Effector memory CD4-positive, alpha-beta T cell (primary cell): Measurements from ENCODE around the gene RASL11B.
"Not testable (repeated sequence)": the region's sequence is repeated elsewhere in the genome, so short reads cannot be mapped to it uniquely, and the experiment has no call there.

ENCODE experiments used
- DNase-seq, 3 donors: peaks; one replicate each; pipeline ENCODE4 v3.0.0-alpha.2; 2020
- H3K27ac ChIP-seq: 2 replicates; pipeline ENCODE4 v1.7.0; 2013; ENCODE audit warnings: mild to moderate bottlenecking, low read length, moderate library complexity; ENCODE audit not compliant: insufficient read depth, poor library complexity, severe bottlenecking
- H3K27me3 ChIP-seq: replicated peaks from 2 replicates; pipeline ENCODE4 v1.7.0; 2013; ENCODE audit warnings: mild to moderate bottlenecking, low read length; ENCODE audit not compliant: insufficient read depth, control insufficient read depth, poor library complexity, severe bottlenecking
- H3K36me3 ChIP-seq: 2 replicates; pipeline ENCODE4 v1.7.0; 2013; ENCODE audit warnings: mild to moderate bottlenecking, low read length, moderate library complexity; ENCODE audit not compliant: control insufficient read depth, insufficient read depth
- H3K4me1 ChIP-seq: 2 replicates; pipeline ENCODE4 v1.7.0; 2013; ENCODE audit warnings: low read length, mild to moderate bottlenecking; ENCODE audit not compliant: control insufficient read depth, insufficient read depth, poor library complexity, severe bottlenecking
- H3K4me3 ChIP-seq: 2 replicates; pipeline ENCODE4 v1.7.0; 2013; ENCODE audit warnings: low read length, low read depth, mild to moderate bottlenecking; ENCODE audit not compliant: insufficient read depth, poor library complexity, severe bottlenecking
- H3K9me3 ChIP-seq: 2 replicates; pipeline ENCODE4 v1.7.0; 2013; ENCODE audit warnings: mild to moderate bottlenecking, low read length, moderate library complexity; ENCODE audit not compliant: control insufficient read depth

RASL11B gene

GRCh38 chr4:52834641-52835456 lies 27.3 kb upstream of the RASL11B start:
- H3K9me3 ChIP-seq, H3K4me3 ChIP-seq, H3K36me3 ChIP-seq, H3K27ac ChIP-seq, DNase-seq, H3K4me1 ChIP-seq, H3K27me3 ChIP-seq: not testable (repeated sequence)

GRCh38 chr4:52836120-52836519 lies 26.0 kb upstream of the RASL11B start:
- H3K27ac ChIP-seq = no peak overlapping the region
- H3K27me3 ChIP-seq = no peaks in the 10 kb centered on the region
- no peak overlapping the region for H3K4me3 ChIP-seq
- no peak for DNase-seq
- no peaks in the 10 kb centered on the region for H3K36me3 ChIP-seq
- H3K4me1 ChIP-seq = no peaks in the 10 kb centered on the region
- H3K9me3 ChIP-seq = no peaks in the 10 kb centered on the region

GRCh38 chr4:52836678-52837077 lies 25.4 kb upstream of the RASL11B start:
- Histone ChIP-seq H3K27me3 (no peaks in the 10 kb centered on the region), H3K4me3 (no peak overlapping the region), H3K4me1 (no peaks in the 10 kb centered on the region), H3K36me3 (no peaks in the 10 kb centered on the region), H3K9me3 (no peaks in the 10 kb centered on the region), H3K27ac (no peak overlapping the region)
- no peak for DNase-seq

GRCh38 chr4:52837716-52838558 lies 24.2 kb upstream of the RASL11B start:
- Histone ChIP-seq H3K4me3 (no peak overlapping the region), H3K27ac (no peak overlapping the region), H3K36me3 (no peaks in the 10 kb centered on the region), H3K9me3 (no peaks in the 10 kb centered on the region), H3K4me1 (no peaks in the 10 kb centered on the region), H3K27me3 (no peaks in the 10 kb centered on the region)
- no peak for DNase-seq

- no peak for DNase-seq
- no peaks in the 10 kb centered on the region for H3K9me3 ChIP-seq
- no peaks in the 10 kb centered on the region for H3K4me1 ChIP-seq
- H3K27ac ChIP-seq = no peak overlapping the region
- no peak overlapping the region for H3K4me3 ChIP-seq
- H3K36me3 ChIP-seq = no peaks in the 10 kb centered on the region
- H3K27me3 ChIP-seq = no peaks in the 10 kb centered on the region
Measured at GRCh38 chr4:52838729-52839586, 23.2 kb upstream of the RASL11B start.

GRCh38 chr4:52840531-52841370 lies 21.4 kb upstream of the RASL11B start:
- Histone ChIP-seq H3K4me1 (no peaks in the 10 kb centered on the region), H3K27ac (no peak overlapping the region), H3K27me3 (no peaks in the 10 kb centered on the region), H3K9me3 (no peaks in the 10 kb centered on the region), H3K36me3 (no peaks in the 10 kb centered on the region), H3K4me3 (no peak overlapping the region)
- no peak for DNase-seq

GRCh38 chr4:52841682-52842456 lies 20.2 kb upstream of the RASL11B start:
- no peak for DNase-seq
- Histone ChIP-seq H3K27ac (no peak overlapping the region), H3K4me3 (no peak overlapping the region), H3K4me1 (no peaks in the 10 kb centered on the region), H3K36me3 (no peaks in the 10 kb centered on the region), H3K27me3 (no peaks in the 10 kb centered on the region), H3K9me3 (no peaks in the 10 kb centered on the region)

- DNase-seq = no peak
- Histone ChIP-seq H3K27ac (no peak overlapping the region), H3K27me3 (no peaks in the 10 kb centered on the region), H3K4me1 (no peaks in the 10 kb centered on the region), H3K4me3 (no peak overlapping the region), H3K9me3 (no peaks in the 10 kb centered on the region), H3K36me3 (no peaks in the 10 kb centered on the region)
Measured at GRCh38 chr4:52842792-52843191, 19.3 kb upstream of the RASL11B start.

GRCh38 chr4:52843351-52843750 lies 18.8 kb upstream of the RASL11B start:
- no peaks in the 10 kb centered on the region for H3K9me3 ChIP-seq
- no peak overlapping the region for H3K4me3 ChIP-seq
- no peak for DNase-seq
- H3K4me1 ChIP-seq = no peaks in the 10 kb centered on the region
- H3K27me3 ChIP-seq = no peaks in the 10 kb centered on the region
- no peak overlapping the region for H3K27ac ChIP-seq
- H3K36me3 ChIP-seq = no peaks in the 10 kb centered on the region
